Fibroblast of lung (primary cell): ENCODE data around the gene BTBD9. TPM values are rescaled to one million over a fixed set of nuclear protein-coding genes. Genes with fewer than 3 reads are reported as not detected.

Experiments used
- DNase-seq, 2 donors: peaks; one replicate each; pipeline versions ENCODE4 v3.0.0 to v3.0.0-alpha.2; 2010; ENCODE audit warnings: low read depth in 2 of 2
- H2AFZ ChIP-seq: 2 replicates; pipeline ENCODE4 v1.5.1; 2012; ENCODE audit warnings: low read length, control low read depth, inconsistent platforms
- H3K27ac ChIP-seq: 2 replicates; pipeline ENCODE4 v1.5.1; 2011; ENCODE audit warnings: low read length, control low read depth; ENCODE audit not compliant: insufficient read depth
- H3K27me3 ChIP-seq: 2 replicates; pipeline ENCODE4 v1.5.1; 2011; ENCODE audit warnings: mild to moderate bottlenecking, low read length; ENCODE audit not compliant: control insufficient read depth, insufficient read depth
- H3K36me3 ChIP-seq: 2 replicates; pipeline ENCODE4 v1.5.1; 2011; ENCODE audit warnings: low read length; ENCODE audit not compliant: control insufficient read depth, insufficient read depth
- H3K4me1 ChIP-seq: 2 replicates; pipeline ENCODE4 v1.5.1; 2011; ENCODE audit warnings: low read length; ENCODE audit not compliant: control insufficient read depth, insufficient read depth; ENCODE audit errors: extremely low read depth
- H3K4me2 ChIP-seq: 2 replicates; pipeline ENCODE4 v1.5.1; 2011; ENCODE audit warnings: low read length, control low read depth; ENCODE audit not compliant: insufficient read depth; ENCODE audit errors: extremely low read depth
- H3K4me3 ChIP-seq, 4 experiments: fragments of 200-600 bp in 1 of 4; sonication (generic) in 1 of 4; replicated peaks in 1 of 4; 2 replicates each; pipeline ENCODE4 v1.5.1; 2011 to 2016; ENCODE audit warnings: low read length in 4 of 4, low read depth in 3 of 4, mild to moderate bottlenecking in 3 of 4, control low read depth in 2 of 4, inconsistent platforms in 1 of 4, mixed read lengths in 1 of 4; ENCODE audit not compliant: insufficient read depth in 1 of 4; ENCODE audit errors: control extremely low read depth in 1 of 4
- H3K79me2 ChIP-seq: 2 replicates; pipeline ENCODE4 v1.5.1; 2012; ENCODE audit warnings: mild to moderate bottlenecking, low read length, inconsistent platforms; ENCODE audit not compliant: control insufficient read depth, insufficient read depth
- H3K9ac ChIP-seq: 2 replicates; pipeline ENCODE4 v1.5.1; 2011; ENCODE audit warnings: mild to moderate bottlenecking, low read length, control low read depth; ENCODE audit not compliant: insufficient read depth
- H3K9me3 ChIP-seq: 2 replicates; pipeline ENCODE4 v1.5.1; 2012; ENCODE audit warnings: low read depth, low read length; ENCODE audit not compliant: control insufficient read depth, insufficient read depth
- H4K20me1 ChIP-seq: 2 replicates; pipeline ENCODE4 v1.5.1; 2011; ENCODE audit warnings: low read length; ENCODE audit not compliant: control insufficient read depth, insufficient read depth; ENCODE audit errors: extremely low read depth
- EZH2 ChIP-seq: IDR thresholded peaks from 2 replicates; pipeline ENCODE4 v1.5.1; 2012; ENCODE audit warnings: low read length, control low read depth, mild to moderate bottlenecking; ENCODE audit errors: missing control alignments
- polyA plus RNA-seq, 2 donors: library from polyadenylated mRNA; depleted of rRNA in 1 of 2; stranded (reverse) in 1 of 2; unstranded in 1 of 2; fragments of >200 nt; gene quantifications; 2 replicates each; pipeline ENCODE4 v1.2.1, GENCODE V29; 2011 to 2012; ENCODE audit warnings: missing spikeins in 1 of 2
- total RNA-seq: library from RNA; depleted of rRNA; stranded (reverse); fragments of >200 nt; gene quantifications from 2 replicates; pipeline ENCODE4 v1.2.1, GENCODE V29; 2014
- TF ChIP-seq, protein P1 (sequence below), 2 donors: IDR thresholded peaks in 1 of 2; conservative IDR thresholded peaks in 1 of 2; 1 replicate in 1 of 2; 2 replicates in 1 of 2; pipeline ENCODE4 v1.5.1; 2011 to 2012; ENCODE audit warnings: low read length in 2 of 2, control low read depth in 1 of 2, inconsistent platforms in 1 of 2, low read depth in 1 of 2, mild to moderate bottlenecking in 1 of 2

The BTBD9 gene
- total and polyA plus RNA-seq, 2 donors (not counting 1 experiment from before 2014, with no cell fraction given) = 7.7 to 13.4 TPM

GRCh38 chr6:38503032-38503773, 136.5 kb downstream of the BTBD9 start:
- Histone ChIP-seq H3K9me3 (no peaks in the 10 kb centered on the region), H3K9ac (no peak overlapping the region), H3K4me3 (no peak overlapping the region), H4K20me1 (no peaks in the 10 kb centered on the region), H3K79me2 (no peaks in the 10 kb centered on the region), H3K36me3 (no peaks in the 10 kb centered on the region), H2AFZ (no peak overlapping the region), H3K4me1 (no peaks in the 10 kb centered on the region), H3K27ac (no peak overlapping the region), H3K4me2 (no peak overlapping the region), H3K27me3 (no peaks in the 10 kb centered on the region)
- TF ChIP-seq, protein P1, sequence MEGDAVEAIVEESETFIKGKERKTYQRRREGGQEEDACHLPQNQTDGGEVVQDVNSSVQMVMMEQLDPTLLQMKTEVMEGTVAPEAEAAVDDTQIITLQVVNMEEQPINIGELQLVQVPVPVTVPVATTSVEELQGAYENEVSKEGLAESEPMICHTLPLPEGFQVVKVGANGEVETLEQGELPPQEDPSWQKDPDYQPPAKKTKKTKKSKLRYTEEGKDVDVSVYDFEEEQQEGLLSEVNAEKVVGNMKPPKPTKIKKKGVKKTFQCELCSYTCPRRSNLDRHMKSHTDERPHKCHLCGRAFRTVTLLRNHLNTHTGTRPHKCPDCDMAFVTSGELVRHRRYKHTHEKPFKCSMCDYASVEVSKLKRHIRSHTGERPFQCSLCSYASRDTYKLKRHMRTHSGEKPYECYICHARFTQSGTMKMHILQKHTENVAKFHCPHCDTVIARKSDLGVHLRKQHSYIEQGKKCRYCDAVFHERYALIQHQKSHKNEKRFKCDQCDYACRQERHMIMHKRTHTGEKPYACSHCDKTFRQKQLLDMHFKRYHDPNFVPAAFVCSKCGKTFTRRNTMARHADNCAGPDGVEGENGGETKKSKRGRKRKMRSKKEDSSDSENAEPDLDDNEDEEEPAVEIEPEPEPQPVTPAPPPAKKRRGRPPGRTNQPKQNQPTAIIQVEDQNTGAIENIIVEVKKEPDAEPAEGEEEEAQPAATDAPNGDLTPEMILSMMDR (conservative IDR thresholded peaks at IDR 0.05 in 1 of 2, IDR thresholded peaks at IDR 0.05 in 1 of 2; ENCODE audit: low read depth in 1 of 2, low read length in 2 of 2) = no peak
- no peak for TF ChIP-seq EZH2
- DNase-seq = no peak

DNA sequence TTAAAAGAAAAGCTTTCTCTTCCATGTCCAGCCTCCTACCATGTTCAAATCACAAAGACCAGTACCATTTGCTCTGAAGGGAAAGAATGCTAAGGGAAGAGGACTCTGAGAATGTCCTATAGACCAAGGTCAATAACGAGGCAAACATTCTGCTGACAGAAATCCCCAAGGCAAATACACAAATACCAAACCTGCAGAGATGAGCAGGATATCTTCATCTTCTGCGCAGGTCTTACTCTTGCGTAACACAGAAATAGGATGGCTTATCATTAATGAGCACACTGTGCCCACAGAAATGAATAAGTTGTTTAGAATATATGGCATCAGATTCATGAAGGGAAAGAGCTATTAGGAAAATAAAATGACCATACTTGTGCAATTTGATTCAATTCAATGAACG, 137.3 kb downstream of the BTBD9 start:
- Histone ChIP-seq H4K20me1 (no peaks in the 10 kb centered on the region), H3K4me3 (no peak overlapping the region), H3K36me3 (no peaks in the 10 kb centered on the region), H3K27ac (no peak overlapping the region), H3K4me1 (no peaks in the 10 kb centered on the region), H3K9me3 (no peaks in the 10 kb centered on the region), H3K9ac (no peak overlapping the region), H3K27me3 (no peaks in the 10 kb centered on the region), H3K79me2 (no peaks in the 10 kb centered on the region), H3K4me2 (no peak overlapping the region), H2AFZ (no peak overlapping the region)
- no peak for TF ChIP-seq EZH2
- TF ChIP-seq, protein P1 (conservative IDR thresholded peaks at IDR 0.05 in 1 of 2, IDR thresholded peaks at IDR 0.05 in 1 of 2; ENCODE audit: low read depth in 1 of 2, low read length in 2 of 2) = no peak
- no peak for DNase-seq

- DNase-seq = no peak
- no peaks in the 10 kb centered on the region for H3K36me3 ChIP-seq
- no peaks in the 10 kb centered on the region for H3K4me1 ChIP-seq
- H3K27ac ChIP-seq = no peak overlapping the region
- TF ChIP-seq, protein P1 (conservative IDR thresholded peaks at IDR 0.05 in 1 of 2, IDR thresholded peaks at IDR 0.05 in 1 of 2; ENCODE audit: low read depth in 1 of 2, low read length in 2 of 2) = no peak
- no peak for TF ChIP-seq EZH2
- no peak overlapping the region for H3K9ac ChIP-seq
- no peak overlapping the region for H3K4me2 ChIP-seq
- no peak overlapping the region for H3K4me3 ChIP-seq
- H4K20me1 ChIP-seq = no peaks in the 10 kb centered on the region
- no peak overlapping the region for H2AFZ ChIP-seq
- H3K27me3 ChIP-seq = no peaks in the 10 kb centered on the region
- H3K79me2 ChIP-seq = no peaks in the 10 kb centered on the region
- no peaks in the 10 kb centered on the region for H3K9me3 ChIP-seq
These were observed 137.8 kb downstream of the BTBD9 start for GRCh38 chr6:38501931-38502330.
